Adrenal gland (tissue), 12 donors: Measurements from ENCODE around the gene ALOX15. TPM values are rescaled to one million over a fixed set of nuclear protein-coding genes. Genes with fewer than 3 reads are reported as not detected.

Source experiments
- DNase-seq, 7 donors: peaks; one replicate each; pipeline ENCODE4 v3.0.0-alpha.2; 2019 to 2020
- H3K27ac ChIP-seq, 5 donors: fragments of 200-600 bp; sonication (generic) in 4 of 5; 1 replicate in 3 of 5; 2 replicates in 2 of 5; pipeline versions ENCODE4 v1.5.1 to v1.8.0; 2016 to 2020; ENCODE audit warnings: mild to moderate bottlenecking in 1 of 5
- H3K27me3 ChIP-seq: fragments of 200-600 bp; 2 replicates; pipeline ENCODE4 v1.8.0; 2021
- H3K36me3 ChIP-seq, 2 donors: fragments of 200-600 bp; replicated peaks in 1 of 2; 1 replicate in 1 of 2; 2 replicates in 1 of 2; pipeline versions ENCODE4 v1.5.1 to v1.8.0; 2018 to 2022
- H3K4me1 ChIP-seq, 2 donors: fragments of 200-600 bp; replicated peaks in 1 of 2; 1 replicate in 1 of 2; 2 replicates in 1 of 2; pipeline versions ENCODE4 v1.5.1 to v1.8.0; 2018 to 2021
- H3K4me3 ChIP-seq, 4 donors: fragments of 200-600 bp; sonication (generic) in 3 of 4; one replicate each; pipeline ENCODE4 v1.5.1; 2016 to 2018
- H3K9me3 ChIP-seq, 3 donors: fragments of 200-600 bp; sonication (generic) in 1 of 3; replicated peaks in 1 of 3; 1 replicate in 2 of 3; 2 replicates in 1 of 3; pipeline versions ENCODE4 v1.5.1 to v1.8.0; 2016 to 2021
- POLR2A ChIP-seq, 2 donors: fragments of 450-650 bp; IDR thresholded peaks; one replicate each; pipeline ENCODE4 v1.6.1; 2017; ENCODE audit warnings: antibody characterized with exemption in 2 of 2, mild to moderate bottlenecking in 2 of 2, moderate library complexity in 1 of 2
- WGBS, 4 donors: extraction: QIAGEN DNeasy Blood & Tissue Kit in 2 of 4; methylation state at CpG; one replicate each; pipeline versions ENCODE4 v1.1.5 to v1.1.7; 2013 to 2017; 5-methylcytosine and 5-hydroxymethylcytosine counted together
- intact Hi-C, 2 donors: fragments of 100-400 bp; cut with DNase I; formaldehyde crosslinking; loops; one replicate each; pipeline versions ENCODE4 v1.14.1 to v1.15.0; 2022 to 2023
- polyA plus RNA-seq, 3 donors: library from polyadenylated mRNA; stranded (reverse); fragments of 200-250 nt in 2 of 3; fragments of 350-450 nt in 1 of 3; fragmentation: Illumina TruSeq in 1 of 3; extraction: RNeasy Lipid Tissue Mini Kit (QIAGEN cat#74804) in 1 of 3; gene quantifications; one replicate each; pipeline ENCODE4 v1.2.3, GENCODE V29; 2013 to 2014
- total RNA-seq, 9 donors: library from RNA; depleted of rRNA in 4 of 9; stranded (reverse); fragments of >200 nt in 4 of 9; fragments of 120-200 nt in 1 of 9; fragmentation: NEBNext Ultra II Directional in 1 of 9; extraction: Animal tissue kit (Norgen Biotek cat#: 25700) in 1 of 9; gene quantifications; one replicate each; pipeline versions ENCODE4 v1.1.0 to v1.2.4, GENCODE V29; 2013 to 2023
- TF ChIP-seq, protein P1 (sequence below), 6 experiments: fragments of 450-650 bp in 4 of 6; fragments of 200-600 bp in 2 of 6; sonication (generic) in 1 of 6; IDR thresholded peaks; 1 replicate in 5 of 6; 2 replicates in 1 of 6; pipeline versions ENCODE4 v1.5.1 to v1.8.0; 2016 to 2021; ENCODE audit warnings: antibody characterized with exemption in 6 of 6, mild to moderate bottlenecking in 2 of 6, moderate library complexity in 1 of 6
- donor health status: healthy with polysubstance abuse.
- donor health status: Bipolar disorder and iron deficiency.
- donor health status: DM: yes; HTN: yes; CAD: no.
- donor health status: DM: no; HTN: no; CAD: no.
- donor health status: DM: no; HTN: no; CAD: no.
- donor health status: DM: yes; HTN: yes; CAD: no.

ALOX15 gene
- total and polyA plus RNA-seq, 12 donors, result 0.08 to 0.56 (median 0.22) TPM; not detected in 9

DNA sequence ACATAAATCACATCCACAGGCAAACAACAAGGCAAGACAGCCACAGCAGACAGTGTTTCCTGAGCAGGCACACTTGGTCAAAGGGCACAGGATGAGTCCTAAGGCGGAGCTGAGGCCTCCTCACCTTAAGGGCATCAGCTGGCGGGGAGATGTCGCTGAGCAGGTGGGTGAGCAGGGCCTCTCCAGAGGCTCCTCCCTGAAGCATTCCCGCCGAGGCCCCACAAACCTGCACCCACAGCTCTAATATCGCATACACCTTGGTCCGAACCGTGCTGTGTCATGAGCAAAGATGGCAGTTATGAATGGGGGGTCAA, 33.2 kb upstream of the ALOX15 start:
- Histone ChIP-seq H3K9me3 (no peaks in the 10 kb centered on the region), H3K4me3 (no peak overlapping the region), H3K27ac (no peak overlapping the region), H3K4me1 (peaks cover 0 to 4% of the 10 kb centered on the region in 2 donors), H3K27me3 (no peaks in the 10 kb centered on the region), H3K36me3 (peaks cover 0 to 59% of the 10 kb centered on the region in 2 donors)
- WGBS, 4 donors, result 90 to 98% (median 95%) methylated on average over 7 to 8 of the region's 8 CpGs
- no peak for TF ChIP-seq POLR2A (IDR thresholded peaks at IDR 0.05)
- TF ChIP-seq, protein P1, sequence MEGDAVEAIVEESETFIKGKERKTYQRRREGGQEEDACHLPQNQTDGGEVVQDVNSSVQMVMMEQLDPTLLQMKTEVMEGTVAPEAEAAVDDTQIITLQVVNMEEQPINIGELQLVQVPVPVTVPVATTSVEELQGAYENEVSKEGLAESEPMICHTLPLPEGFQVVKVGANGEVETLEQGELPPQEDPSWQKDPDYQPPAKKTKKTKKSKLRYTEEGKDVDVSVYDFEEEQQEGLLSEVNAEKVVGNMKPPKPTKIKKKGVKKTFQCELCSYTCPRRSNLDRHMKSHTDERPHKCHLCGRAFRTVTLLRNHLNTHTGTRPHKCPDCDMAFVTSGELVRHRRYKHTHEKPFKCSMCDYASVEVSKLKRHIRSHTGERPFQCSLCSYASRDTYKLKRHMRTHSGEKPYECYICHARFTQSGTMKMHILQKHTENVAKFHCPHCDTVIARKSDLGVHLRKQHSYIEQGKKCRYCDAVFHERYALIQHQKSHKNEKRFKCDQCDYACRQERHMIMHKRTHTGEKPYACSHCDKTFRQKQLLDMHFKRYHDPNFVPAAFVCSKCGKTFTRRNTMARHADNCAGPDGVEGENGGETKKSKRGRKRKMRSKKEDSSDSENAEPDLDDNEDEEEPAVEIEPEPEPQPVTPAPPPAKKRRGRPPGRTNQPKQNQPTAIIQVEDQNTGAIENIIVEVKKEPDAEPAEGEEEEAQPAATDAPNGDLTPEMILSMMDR (IDR thresholded peaks at IDR 0.05), result no peak
- intact Hi-C loops, result no loop called here
- no peak for DNase-seq

DNA sequence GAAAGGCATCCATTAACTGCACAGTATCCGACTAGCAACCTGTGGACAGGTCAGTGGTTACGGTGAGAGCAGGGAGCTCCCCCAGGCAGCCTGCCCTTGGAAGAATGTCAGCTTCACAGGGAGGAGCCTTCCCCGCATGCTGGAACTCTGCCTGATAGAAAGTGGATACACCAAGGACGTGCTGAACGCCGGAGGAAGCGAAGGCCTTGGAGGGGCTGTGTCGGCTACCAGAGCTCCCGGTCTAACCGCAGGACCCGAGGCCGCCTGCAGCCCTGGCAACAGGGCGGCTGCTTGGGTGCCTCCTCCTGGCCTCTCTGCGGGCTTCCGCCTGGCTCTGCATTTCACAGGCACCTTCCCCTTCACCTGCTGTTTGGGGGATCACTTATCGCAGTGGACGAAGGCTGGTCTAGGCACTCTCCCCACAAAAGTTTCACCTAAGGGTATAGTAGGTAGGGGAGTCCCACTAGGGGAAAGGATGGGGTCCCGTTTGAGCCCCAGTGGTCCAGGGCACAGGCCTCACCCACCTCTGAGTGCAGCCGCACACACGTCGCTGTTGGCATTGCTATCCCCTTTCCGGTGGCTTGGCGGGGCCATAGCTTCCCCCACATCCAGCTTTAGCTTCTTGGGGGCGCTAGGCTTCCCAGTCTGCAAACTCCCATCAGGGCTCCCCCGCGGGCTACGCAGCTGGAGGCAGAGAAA, 32.7 kb upstream of the ALOX15 start:
- no peaks in the 10 kb centered on the region for H3K4me1 ChIP-seq
- H3K36me3 ChIP-seq, result peaks cover 0 to 59% of the 10 kb centered on the region in 2 donors
- peak; percentile 56 to 82 (median 76) for DNase-seq
- intact Hi-C loops, result no loop called here
- WGBS, 4 donors, result 53 to 82% (median 71%) methylated on average over 8 to 27 of the region's 27 CpGs
- H3K27me3 ChIP-seq, result no peaks in the 10 kb centered on the region
- no peaks in the 10 kb centered on the region for H3K9me3 ChIP-seq
- no peak overlapping the region for H3K4me3 ChIP-seq
- TF ChIP-seq, protein P1 (IDR thresholded peaks at IDR 0.05), result no peak
- TF ChIP-seq POLR2A (IDR thresholded peaks at IDR 0.05), result no peak
- peak overlapping the region in 1 of 5 donors; percentile 10 for H3K27ac ChIP-seq

DNA sequence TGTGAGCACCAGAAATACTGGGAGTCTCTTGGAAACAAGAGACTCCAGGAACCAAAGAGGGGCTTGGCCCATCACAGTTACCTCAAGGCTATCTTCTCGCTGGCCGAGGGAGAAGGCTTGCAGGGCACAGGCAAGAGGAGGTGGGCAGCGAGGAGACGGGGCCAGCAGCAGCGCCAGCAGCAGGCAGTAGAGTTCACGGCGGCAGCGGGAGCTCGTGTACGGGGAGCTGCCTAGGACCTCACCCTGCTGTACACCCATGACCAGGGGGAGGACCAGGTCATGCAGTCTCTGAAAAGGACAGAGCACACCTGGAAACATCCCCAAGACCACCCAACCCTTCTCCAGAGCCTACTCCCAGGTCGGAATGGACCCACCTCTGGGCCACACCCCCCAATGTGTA, 31.7 kb upstream of the ALOX15 start:
- Histone ChIP-seq H3K27me3 (no peaks in the 10 kb centered on the region), H3K4me3 (no peak overlapping the region), H3K27ac (no peak overlapping the region), H3K36me3 (peaks cover 0 to 59% of the 10 kb centered on the region in 2 donors), H3K4me1 (no peaks in the 10 kb centered on the region), H3K9me3 (no peaks in the 10 kb centered on the region)
- TF ChIP-seq, protein P1 (IDR thresholded peaks at IDR 0.05), result no peak
- TF ChIP-seq POLR2A (IDR thresholded peaks at IDR 0.05), result no peak
- WGBS, 4 donors, result 87 to 94% (median 91%) methylated on average over 10 to 11 of the region's 11 CpGs
- intact Hi-C loops, result no loop called here
- DNase-seq, result no peak

DNA sequence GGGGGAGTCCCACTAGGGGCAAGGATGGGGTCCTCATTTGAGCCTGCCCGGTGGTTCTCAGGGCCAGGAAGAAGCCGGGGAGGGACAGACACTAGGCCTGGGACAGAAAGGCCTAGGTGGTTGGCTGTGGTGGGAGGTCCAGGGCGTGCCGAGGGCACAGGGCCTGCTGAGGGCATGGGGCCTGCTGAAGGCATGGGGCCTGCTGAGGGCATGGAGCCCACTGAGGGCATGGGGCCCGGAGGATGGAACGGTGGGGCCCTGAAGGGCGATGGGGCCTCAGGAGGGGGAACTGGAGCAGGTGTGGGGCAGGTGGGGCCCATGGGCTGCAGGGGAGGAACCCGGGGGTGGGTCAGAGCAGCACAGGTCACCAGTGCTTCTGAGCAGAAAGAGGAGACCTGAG, 31.3 kb upstream of the ALOX15 start:
- H3K27ac ChIP-seq, result no peak overlapping the region
- H3K4me3 ChIP-seq, result no peak overlapping the region
- DNase-seq, result no peak
- 88 to 92% (median 90%) methylated on average over 6 to 8 of the region's 8 CpGs for WGBS, 4 donors
- peaks cover 0 to 59% of the 10 kb centered on the region in 2 donors for H3K36me3 ChIP-seq
- no peaks in the 10 kb centered on the region for H3K9me3 ChIP-seq
- intact Hi-C loops, result no loop called here
- TF ChIP-seq POLR2A (IDR thresholded peaks at IDR 0.05), result no peak
- TF ChIP-seq, protein P1 (IDR thresholded peaks at IDR 0.05), result no peak
- H3K27me3 ChIP-seq, result no peaks in the 10 kb centered on the region
- H3K4me1 ChIP-seq, result no peaks in the 10 kb centered on the region
